ENCODE data around the gene GGT5. TPM values are rescaled to one million over a fixed set of nuclear protein-coding genes. Genes with fewer than 3 reads are reported as not detected.
"Not testable (repeated sequence)": the region's sequence is repeated elsewhere in the genome, so short reads cannot be mapped to it uniquely, and the experiment has no call there.

Gene GGT5
- total RNA-seq, 1 donor from 2014 or later = 0.10 TPM

GRCh38 chr22:24183321-24184031 is 61.4 kb downstream of the GGT5 start:
- no peak for DNase-seq (ENCODE audit: low read depth)

GRCh38 chr22:24182900-24183246 is 62.0 kb downstream of the GGT5 start:
- not testable (repeated sequence) for DNase-seq (ENCODE audit: low read depth)

GRCh38 chr22:24181996-24182899 is 62.6 kb downstream of the GGT5 start:
- DNase-seq (ENCODE audit: low read depth) = no peak

GRCh38 chr22:24181088-24181995 is 63.5 kb downstream of the GGT5 start, which contains the start of gene SUSD2:
Gene SUSD2 (plus strand): TSS chr22:24181487. CDS start chr22:24181520, 33 bp downstream.
- no peak for DNase-seq (ENCODE audit: low read depth)

GRCh38 chr22:24180316-24181087 is 64.4 kb downstream of the GGT5 start:
- DNase-seq (ENCODE audit: low read depth) = no peak

- no peak for DNase-seq (ENCODE audit: low read depth)
Measured at GRCh38 chr22:24179478-24180210, 65.2 kb downstream of the GGT5 start.

GRCh38 chr22:24178502-24179440 is 66.1 kb downstream of the GGT5 start:
- no peak for DNase-seq (ENCODE audit: low read depth)

GRCh38 chr22:24178021-24178431 is 66.9 kb downstream of the GGT5 start:
- no peak for DNase-seq (ENCODE audit: low read depth)

- no peak for DNase-seq (ENCODE audit: low read depth)
Measured at GRCh38 chr22:24177456-24177855, 67.4 kb downstream of the GGT5 start.

- no peak for DNase-seq (ENCODE audit: low read depth)
Measured at GRCh38 chr22:24177045-24177444, 67.8 kb downstream of the GGT5 start.

GRCh38 chr22:24176630-24177029 is 68.3 kb downstream of the GGT5 start:
- no peak for DNase-seq (ENCODE audit: low read depth)

GRCh38 chr22:24176040-24176439 is 68.8 kb downstream of the GGT5 start:
- no peak for DNase-seq (ENCODE audit: low read depth)

- peak; percentile 41 for DNase-seq (ENCODE audit: low read depth)
Measured at GRCh38 chr22:24175160-24175808, 69.6 kb downstream of the GGT5 start.

GRCh38 chr22:24171822-24172221 is 73.1 kb downstream of the GGT5 start:
- no peak for DNase-seq (ENCODE audit: low read depth)

GRCh38 chr22:24170632-24171031 is 74.2 kb downstream of the GGT5 start:
- no peak for DNase-seq (ENCODE audit: low read depth)

GRCh38 chr22:24170188-24170587 is 74.7 kb downstream of the GGT5 start:
- no peak for DNase-seq (ENCODE audit: low read depth)
